GM18868 (cell line): ENCODE measurements around the gene SLC2A13.

Experiments
- ATAC-seq: cut with Tn5 transposase; IDR thresholded peaks from one replicate; pipeline ENCODE4 v1.9.1; 2021; ENCODE audit warnings: mild to moderate bottlenecking, moderate library complexity; ENCODE audit not compliant: unreplicated experiment

The SLC2A13 gene

DNA sequence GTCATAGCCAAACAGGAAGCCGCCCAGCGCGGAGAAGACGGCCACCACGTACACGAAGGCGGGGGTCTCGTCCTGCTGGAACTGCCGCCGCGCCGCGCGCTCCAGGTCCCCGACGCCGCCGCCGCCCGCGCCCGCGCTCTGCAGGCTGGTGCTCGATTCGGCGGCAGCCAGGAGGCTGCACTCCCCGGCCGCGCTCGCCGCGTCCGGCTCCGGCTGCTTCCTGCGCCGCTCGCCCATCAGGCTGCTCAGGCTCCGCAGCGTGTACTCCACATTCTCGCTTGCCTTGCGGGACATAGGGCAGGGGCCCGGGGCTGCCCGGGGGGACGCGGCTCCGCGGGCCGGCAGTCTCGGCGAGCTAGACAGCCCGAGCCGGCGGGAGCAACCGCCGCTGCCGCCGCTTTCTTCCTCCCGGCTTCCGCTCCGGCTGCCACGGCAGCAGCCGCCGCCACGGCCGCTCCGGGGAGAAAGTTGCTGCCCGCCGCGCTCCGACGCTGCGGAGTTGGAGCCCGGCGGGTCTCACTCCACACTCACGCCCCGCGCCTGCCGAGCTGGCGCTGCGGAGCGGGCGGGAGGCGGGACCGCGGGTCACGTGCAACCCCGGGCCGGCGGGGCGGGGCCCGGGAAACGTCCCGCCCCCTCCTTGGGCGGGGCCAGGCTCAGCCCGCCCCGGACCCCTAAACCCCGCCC is at the start of gene SLC2A13:
SLC2A13 (minus strand) TSS at position 567 of the 687 bp plus-strand sequence; CDS start at position 294, 273 bp downstream.
- peak; percentile 94 for ATAC-seq

DNA sequence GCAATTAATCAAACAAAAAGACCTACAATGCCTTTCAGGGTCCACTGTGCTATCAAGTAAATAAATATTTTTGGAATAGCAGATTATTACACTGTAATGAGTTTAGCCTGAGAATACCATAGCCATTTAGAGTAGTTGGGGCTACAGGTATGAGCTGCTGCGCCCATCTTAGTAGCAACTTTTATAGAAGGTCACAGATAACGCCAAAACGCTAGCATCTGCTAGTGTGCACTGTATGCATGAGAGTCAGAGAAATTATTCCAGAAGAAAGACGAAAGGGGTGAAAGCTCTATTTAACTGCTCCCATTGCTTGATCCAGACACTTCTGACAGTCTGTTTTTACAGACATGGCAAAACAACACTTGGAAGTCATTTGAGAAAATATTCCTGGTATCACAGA is 48.5 kb upstream of the SLC2A13 start:
- no peak for ATAC-seq

DNA sequence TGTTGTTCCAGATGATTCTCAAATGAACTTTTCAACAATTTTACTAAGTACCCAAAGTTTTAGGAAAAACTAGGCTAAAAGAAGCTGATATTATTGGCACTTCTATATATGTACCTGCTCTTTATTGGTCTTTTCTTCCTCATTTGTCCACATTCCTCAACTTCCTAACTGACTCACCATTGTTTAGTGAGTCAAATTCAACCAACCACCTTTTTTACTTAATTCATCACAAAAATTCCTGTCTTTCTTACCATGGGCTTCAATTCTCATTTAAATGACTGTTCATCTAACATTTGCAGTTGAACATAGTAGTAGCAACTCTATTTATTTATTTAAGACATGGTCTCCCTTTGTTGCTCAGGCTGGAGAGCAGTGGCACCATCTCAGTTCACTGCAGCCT is 47.6 kb upstream of the SLC2A13 start:
- no peak for ATAC-seq

DNA sequence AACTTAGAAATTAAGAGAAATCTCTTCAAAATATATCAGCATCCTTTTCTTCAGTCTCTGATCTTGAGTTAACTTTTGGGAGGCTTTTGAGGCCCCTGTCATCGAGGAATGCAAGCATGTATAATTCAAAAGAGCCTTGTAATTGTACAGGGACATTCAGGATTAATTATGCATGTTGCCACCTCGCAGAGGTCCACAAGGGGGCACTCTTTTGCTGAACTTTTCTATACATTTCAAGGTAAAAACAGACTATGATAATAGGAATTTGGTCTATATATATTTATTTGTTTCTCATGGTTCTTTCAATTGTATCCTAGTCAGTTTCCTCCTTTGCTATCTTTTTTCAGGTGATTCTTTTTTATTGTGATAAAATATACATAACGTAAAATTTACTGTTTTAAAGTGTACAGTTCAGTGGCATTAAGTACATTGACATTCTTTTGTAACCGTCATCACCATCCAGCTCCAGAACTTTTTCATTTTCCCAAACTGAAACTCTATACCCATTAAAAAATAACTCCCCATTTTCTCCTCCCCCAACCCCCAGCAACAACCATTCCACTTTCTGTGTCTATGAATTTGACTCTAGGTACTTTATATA is 47.0 kb upstream of the SLC2A13 start:
- peak; percentile 59 for ATAC-seq

DNA sequence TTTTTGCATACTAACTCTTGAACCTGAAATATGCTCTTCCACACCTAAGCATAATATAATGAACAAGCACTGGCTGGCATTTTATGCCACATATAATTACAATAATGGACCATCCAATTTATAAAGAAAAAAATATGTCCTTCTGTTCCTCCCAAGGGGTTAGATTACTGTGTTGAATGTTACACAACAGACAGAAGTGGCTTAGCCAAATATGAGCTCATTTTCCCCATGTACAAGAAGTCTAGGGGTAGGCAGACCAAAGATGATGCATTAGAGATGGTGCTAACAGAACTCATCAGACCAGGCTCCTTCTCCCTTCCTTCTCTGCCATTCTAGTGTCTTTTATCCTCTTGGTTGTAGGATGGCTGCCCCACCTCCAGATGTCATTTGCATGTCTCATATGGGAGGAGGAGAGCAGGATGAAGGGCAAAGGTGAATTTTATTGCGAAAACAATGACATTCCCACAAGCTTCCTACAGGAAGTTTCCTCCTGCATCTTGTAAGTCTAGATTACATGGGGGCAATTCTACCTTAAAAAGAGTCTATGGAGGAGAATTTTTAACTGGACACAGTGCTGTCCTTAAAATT is 43.9 kb upstream of the SLC2A13 start:
- ATAC-seq = no peak

DNA sequence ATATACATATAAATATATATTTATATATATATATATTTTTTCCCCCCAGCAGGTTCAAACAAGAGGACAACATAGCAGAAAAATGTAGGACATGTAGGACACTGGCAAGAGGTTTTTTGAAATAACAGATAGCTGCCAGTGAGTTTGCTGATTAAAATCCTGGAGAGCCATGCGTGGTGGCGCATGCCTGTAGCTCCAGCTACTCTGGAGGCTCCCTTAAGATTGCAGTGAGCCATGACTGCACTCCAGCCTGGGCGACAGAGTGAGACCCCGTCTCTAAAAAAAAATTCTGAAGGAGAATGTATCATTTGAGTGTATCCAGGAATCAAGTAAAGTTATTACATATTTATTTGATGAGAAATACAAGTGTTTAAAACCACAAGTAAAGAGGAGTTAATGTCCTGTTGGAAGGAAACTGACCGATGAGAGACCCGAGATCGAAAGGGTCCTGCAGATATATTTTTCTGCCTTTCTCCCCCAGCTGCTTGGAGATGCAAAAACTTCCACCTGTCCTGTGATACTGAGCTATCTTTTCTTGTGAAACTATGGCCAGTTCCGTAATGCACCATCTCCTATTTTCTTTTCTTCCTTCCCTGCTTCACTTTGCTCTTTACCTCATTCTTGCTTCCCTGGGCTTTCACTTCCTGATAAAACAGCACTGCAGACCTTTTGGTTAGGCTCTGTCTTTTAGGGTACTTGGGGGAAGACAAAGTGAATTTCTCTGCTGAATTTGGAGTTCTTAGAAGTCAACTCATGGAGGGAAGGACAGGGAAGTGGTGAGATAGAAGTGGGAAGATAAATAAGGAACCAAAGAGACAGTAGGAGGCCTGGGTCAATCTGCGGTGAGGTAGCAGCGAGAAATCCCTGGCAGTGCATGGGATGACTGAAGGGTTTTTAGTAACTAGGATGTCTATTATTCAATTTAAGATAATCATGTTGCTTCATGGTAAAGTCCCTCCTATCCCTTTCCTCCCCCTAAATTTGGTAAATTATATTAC is 41.2 kb upstream of the SLC2A13 start:
- ATAC-seq = no peak

DNA sequence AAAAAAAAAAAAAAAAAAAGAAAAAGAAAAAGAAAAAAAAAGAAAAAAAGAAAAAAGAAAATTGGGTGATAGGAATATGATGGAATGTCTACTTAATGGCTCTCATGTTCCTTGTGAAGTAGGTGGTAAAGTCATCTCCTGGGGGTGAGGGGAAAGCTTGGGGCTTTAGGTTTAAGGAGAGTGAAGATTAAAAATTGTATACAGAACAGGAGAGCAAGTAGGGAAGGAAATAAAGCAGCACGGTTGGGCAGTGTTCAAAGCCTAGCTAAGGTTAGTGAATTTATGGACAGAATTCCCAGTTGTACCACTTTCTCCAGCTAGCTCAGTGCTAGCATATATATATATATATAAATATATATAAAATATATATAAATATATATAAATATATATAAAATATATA is 40.0 kb upstream of the SLC2A13 start:
- peak; percentile 46 for ATAC-seq

DNA sequence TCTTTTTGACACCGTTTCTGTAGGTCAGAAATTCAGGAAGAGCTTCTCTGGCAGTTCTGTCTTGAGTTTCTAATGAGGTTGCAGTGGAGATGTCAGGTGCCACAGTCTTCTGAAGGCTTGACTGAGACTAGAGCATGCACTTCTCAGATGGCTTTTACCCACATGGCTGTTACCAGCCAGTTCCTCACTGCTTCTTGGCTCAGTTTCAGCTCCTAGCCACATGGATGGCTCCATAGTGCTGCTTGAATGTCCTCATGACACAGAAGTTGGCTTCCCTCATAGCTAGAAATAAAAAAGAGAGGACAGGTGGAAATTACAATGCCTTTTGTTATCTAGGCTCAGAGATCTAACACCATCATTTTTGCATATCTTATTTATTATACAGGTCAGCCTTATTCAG is 38.1 kb upstream of the SLC2A13 start:
- ATAC-seq = no peak

DNA sequence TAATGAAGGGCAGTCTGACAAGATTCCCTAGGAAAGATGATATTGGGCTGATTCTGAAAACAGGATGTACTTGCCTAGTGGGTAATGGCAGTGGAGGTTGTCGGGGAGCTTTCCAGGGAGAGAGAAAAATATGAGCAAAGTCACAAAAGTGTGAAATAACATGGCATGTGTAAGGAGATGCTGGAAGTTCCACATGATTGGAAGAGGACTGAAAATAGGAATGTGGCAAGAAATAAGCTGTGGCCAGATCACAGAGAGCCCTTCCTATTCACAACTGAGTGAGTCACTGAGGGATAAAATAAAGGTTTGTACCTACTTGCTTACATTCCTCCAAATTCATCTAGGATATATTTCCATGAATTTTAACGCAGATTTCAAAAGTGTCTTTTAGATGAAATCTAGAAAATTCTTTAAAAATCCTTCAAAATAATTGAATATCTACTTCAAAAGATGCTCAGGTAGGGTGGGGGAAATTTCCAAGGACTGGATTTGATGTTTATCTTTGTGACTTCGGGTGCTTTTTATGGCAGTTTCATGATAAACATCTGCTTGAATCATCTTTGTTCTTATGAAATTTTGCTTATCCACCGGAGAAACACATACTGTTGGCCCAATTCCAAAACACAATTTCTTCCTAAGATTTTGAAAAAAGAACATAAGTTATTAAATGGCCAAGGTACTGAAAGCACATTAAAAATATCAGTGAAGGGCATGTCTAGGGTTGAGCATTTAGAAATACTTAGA is 36.3 kb upstream of the SLC2A13 start:
- no peak for ATAC-seq

DNA sequence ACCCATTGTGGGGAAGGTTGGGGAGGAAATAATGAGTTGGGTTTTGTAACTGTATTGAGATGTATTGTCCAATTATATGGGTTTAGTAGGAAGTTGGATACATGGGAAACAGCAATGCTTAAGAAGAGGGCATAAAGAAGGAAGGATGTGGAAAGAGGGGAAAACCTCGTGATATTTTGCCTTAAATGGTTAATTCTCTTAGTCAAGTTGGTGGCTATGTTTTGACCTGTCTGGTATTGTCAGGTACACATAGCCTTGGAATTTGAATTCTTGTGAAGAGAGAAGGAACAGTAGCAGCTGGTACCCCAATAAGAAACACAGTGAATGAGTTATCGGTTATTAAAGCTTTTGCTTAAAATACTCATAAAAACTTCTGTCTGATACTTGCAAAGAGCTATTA is 32.6 kb upstream of the SLC2A13 start:
- ATAC-seq = no peak

DNA sequence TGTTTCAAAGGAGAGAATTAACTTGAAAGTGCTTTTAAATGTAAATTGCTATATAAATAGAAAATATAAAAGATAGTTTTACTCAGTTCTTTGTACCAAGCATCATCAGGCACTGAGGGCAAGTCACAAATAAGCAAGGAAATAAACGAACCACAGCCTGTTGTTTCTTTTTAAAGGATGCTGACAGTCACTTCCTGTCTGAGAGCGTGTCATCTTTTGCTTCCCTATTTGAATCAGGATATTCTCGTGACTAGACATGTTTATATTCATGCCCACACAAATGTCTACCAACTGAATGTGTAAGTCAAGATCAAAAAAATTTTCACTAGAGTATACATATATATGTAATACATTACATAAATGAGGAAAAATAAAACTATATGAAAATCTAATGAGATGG is 31.4 kb upstream of the SLC2A13 start:
- peak; percentile 91 for ATAC-seq

DNA sequence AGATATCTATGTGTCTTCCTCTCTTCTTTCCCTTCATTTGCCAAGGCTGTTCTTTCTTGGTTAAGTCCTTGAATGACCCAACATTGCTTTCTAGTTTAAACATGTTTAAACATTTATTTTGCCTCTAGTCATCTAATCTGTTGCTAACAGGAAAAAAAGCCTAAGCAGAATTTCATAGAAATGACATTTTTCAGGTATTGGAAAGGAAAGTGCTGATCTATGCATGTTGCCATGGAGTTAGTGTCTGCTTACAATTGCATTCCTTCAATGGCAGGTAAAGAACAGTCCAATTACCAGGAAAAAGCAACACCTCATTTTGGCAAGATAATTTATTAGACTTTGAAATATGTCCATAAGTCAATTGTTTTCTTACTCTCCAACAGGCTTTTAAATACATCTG is 21.5 kb upstream of the SLC2A13 start:
- no peak for ATAC-seq

DNA sequence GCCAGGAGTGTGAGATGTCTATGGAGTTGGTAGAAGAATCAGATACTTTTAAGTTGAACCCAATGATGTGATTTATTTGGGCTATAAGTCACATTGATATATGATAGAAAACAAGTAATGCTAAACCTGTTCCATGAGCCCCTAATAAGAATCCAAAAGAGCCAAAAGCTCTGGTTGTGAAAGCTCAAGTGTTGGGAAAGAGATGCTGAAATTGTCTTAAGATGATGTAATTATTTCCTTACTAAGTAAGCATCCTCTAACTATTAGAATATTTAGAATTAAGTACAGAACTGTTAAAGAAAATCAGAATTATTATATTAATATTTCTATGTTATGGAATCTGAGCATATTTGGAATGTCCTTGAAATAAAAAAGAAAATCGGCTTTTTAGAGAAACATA is 17.6 kb upstream of the SLC2A13 start:
- no peak for ATAC-seq

DNA sequence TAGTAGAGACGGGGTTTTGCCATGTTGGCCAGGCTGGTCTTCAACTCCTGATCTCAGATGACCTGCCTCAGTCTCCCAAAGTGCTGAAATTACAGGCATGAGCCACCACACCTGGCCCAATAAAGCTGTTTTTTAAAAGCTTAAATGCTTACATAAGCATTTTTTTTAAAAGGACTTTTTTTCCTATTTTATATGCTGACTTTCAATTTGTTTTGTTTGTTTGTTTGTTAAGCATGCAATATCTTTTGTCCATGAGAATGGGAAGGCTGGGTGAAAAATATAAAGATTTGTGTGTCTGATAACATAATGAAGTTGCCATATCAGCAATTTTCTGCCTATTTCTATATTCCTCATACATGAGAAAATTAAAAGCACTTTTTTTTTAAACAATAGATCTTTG is 17.0 kb upstream of the SLC2A13 start:
- no peak for ATAC-seq

DNA sequence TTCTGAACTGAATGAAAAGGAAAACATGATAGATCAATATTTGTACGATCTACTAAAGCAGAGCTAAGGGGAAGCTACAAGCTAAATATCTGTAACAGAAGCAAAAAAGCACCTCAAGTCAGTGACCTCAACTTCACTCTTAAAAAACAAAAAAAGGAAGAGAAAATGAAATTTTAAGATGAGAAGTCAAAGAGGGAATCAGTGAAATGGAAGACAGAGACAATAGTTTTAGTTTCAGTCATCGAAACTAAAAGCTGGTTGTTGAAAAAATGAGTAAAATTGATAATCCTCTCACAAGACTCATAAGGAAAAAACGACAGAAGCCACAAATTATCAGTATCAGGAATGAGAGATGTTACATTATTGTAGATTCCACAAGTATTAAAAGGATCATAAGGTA is 11.9 kb upstream of the SLC2A13 start:
- ATAC-seq = peak; percentile 98

DNA sequence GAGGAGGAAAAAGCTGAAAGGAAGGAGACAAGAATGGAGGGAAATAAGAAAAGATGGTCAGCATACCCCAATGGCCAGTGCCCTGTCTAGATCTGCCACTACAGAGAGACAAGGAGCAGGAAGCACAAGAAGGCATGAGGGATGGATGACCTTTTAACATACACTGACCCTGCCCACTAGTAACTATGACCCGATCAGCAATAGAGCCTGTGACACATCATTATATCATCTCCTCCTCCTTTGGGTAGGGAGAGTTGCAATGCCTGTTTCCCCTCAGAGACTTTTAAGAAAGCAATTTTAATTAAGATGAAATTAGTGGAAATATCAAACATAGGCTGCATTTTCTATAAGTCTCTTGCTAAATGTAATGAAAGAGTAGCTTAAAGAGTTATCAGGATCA is 4.7 kb upstream of the SLC2A13 start:
- ATAC-seq = no peak

DNA sequence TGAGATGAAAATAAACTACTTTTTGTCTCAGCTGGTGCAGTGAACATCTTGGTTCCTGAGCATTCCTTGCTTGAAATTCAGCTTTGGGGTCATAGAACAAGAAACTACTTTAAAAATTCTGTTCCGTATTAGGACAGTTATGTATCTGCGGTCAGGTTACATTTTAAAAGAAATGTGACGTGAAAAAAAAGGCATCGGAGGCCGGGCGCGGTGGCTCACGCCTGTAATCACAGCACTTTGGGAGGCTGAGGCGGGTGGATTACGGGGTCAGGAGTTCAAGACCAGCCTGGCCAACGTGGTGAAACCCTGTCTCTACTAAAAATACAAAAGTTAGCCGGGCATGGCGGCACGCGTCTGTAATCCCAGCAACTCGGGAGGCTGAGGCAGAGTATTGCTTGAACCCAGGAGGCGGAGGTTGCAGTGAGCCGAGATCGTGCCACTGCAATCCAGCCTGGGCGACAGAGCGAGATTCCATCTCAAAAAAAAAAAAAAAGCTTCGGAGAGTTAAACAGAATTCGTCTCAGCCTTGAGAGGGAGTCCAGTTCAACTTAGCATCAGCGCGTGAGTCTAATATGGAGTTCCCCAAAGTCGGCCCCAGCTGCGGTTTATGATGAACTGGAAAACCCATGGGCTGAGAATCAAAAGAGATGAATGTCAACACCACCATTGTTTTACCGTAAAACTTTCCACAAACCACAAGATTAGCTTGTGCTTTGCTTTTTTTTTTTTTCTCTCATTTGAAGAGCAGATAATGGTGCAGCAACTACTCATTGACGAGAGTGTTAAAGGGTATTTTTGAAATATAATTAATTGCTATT is 2.1 kb upstream of the SLC2A13 start:
- no peak for ATAC-seq

DNA sequence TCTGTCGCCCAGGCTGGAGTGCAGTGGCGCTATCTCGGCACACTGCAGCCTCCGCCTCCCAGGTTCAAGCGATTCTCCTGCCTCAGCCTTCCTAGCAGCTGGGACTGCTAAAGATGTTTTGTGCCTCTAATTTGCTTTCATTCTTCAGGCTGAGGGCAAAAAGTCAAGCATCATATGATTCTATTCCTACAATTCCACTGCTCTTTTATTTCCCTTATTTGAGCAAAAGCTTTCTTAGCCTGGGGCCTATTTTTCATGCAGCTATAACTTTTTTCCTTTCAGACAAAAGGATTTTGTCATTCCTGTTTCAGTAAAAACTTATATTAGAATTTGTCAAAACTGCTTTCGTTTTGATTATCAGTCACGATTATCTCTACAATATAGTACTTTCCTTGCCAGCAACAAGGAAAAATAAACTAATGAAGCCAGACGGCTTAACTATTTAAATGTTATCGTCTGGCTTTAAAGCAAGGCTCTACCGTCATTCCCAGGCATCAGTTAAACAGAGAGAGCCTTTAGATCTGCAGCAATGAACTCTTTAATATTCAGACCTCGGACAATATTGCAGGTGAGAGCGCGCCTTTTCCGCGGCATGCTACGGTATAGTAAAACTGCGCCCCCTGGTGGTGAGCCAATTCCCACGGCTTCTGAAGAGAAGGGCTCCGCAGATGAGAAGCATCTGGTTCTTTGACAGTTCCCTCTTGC is 1.4 kb upstream of the SLC2A13 start:
- peak; percentile 30 for ATAC-seq

DNA sequence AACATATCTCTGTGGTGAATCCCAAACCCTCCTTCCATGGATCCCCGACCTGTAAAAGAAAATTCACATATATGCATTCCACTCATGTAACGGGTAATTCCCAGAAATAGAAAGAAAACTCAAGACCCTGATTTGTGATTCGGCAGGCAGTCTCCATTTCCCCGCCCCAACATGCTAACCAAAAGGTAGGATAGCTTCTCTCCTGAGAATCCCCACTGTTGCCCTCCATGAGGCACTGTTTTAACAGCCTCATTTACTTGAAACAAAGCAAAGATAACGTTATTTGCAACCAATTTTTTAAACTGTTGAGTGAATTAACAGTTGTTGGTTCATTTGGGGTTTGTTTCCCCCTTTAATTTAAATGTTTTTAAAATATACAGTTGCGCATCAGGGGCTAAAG is 774 bp upstream of the SLC2A13 start:
- ATAC-seq = no peak
